IPS-15b (cell line): Measurements from ENCODE around the gene LCA5L.

Source experiments
- H3K27me3 ChIP-seq: one replicate; pipeline ENCODE4 v1.6.1; 2013; ENCODE audit warnings: low read length; ENCODE audit not compliant: control insufficient read depth, insufficient read depth
- H3K36me3 ChIP-seq: one replicate; pipeline ENCODE4 v1.6.1; 2013; ENCODE audit warnings: low read length; ENCODE audit not compliant: control insufficient read depth, insufficient read depth
- H3K4me1 ChIP-seq: one replicate; pipeline ENCODE4 v1.6.1; 2013; ENCODE audit warnings: mild to moderate bottlenecking, low read length; ENCODE audit not compliant: control insufficient read depth, insufficient read depth
- H3K4me3 ChIP-seq: one replicate; pipeline ENCODE4 v1.5.1; 2013; ENCODE audit warnings: low read depth, low read length
- H3K9ac ChIP-seq: one replicate; pipeline ENCODE4 v1.6.1; 2013; ENCODE audit warnings: low read depth, mild to moderate bottlenecking, low read length
- H3K9me3 ChIP-seq: one replicate; pipeline ENCODE4 v1.6.1; 2013; ENCODE audit warnings: mild to moderate bottlenecking, low read length; ENCODE audit not compliant: control insufficient read depth, insufficient read depth

Gene LCA5L

GRCh38 chr21:39445321-39446269 is at the start of gene LCA5L:
LCA5L (minus strand) TSS chr21:39445778; CDS start chr21:39428493, 17,285 bp downstream.
- Histone ChIP-seq H3K27me3 (no peaks in the 10 kb centered on the region), H3K9me3 (no peaks in the 10 kb centered on the region), H3K4me3 (peak within 1 kb of the TSS; percentile 91), H3K9ac (peak within 1 kb of the TSS; percentile 77), H3K4me1 (peaks cover 8% of the 10 kb centered on the region), H3K36me3 (no peaks in the 10 kb centered on the region)

- no peaks in the 10 kb centered on the region for H3K36me3 ChIP-seq
- H3K9ac ChIP-seq = no peak overlapping the region
- H3K27me3 ChIP-seq = no peaks in the 10 kb centered on the region
- H3K9me3 ChIP-seq = no peaks in the 10 kb centered on the region
- no peak overlapping the region for H3K4me3 ChIP-seq
- no peaks in the 10 kb centered on the region for H3K4me1 ChIP-seq
These were observed 43.9 kb upstream of the LCA5L start for GRCh38 chr21:39489380-39489924.

- Histone ChIP-seq H3K9me3 (no peaks in the 10 kb centered on the region), H3K9ac (no peak overlapping the region), H3K4me3 (no peak overlapping the region), H3K27me3 (no peaks in the 10 kb centered on the region), H3K36me3 (no peaks in the 10 kb centered on the region), H3K4me1 (no peaks in the 10 kb centered on the region)
These were observed 39.2 kb upstream of the LCA5L start for GRCh38 chr21:39484711-39485276.

- Histone ChIP-seq H3K9me3 (no peaks in the 10 kb centered on the region), H3K4me1 (no peaks in the 10 kb centered on the region), H3K27me3 (no peaks in the 10 kb centered on the region), H3K4me3 (no peak overlapping the region), H3K36me3 (no peaks in the 10 kb centered on the region), H3K9ac (no peak overlapping the region)
These were observed 38.3 kb upstream of the LCA5L start for GRCh38 chr21:39483917-39484316.

GRCh38 chr21:39481886-39482285 is 36.3 kb upstream of the LCA5L start:
- Histone ChIP-seq H3K36me3 (no peaks in the 10 kb centered on the region), H3K9me3 (no peaks in the 10 kb centered on the region), H3K4me3 (no peak overlapping the region), H3K27me3 (no peaks in the 10 kb centered on the region), H3K4me1 (no peaks in the 10 kb centered on the region), H3K9ac (no peak overlapping the region)

GRCh38 chr21:39480271-39480670 is 34.7 kb upstream of the LCA5L start:
- H3K27me3 ChIP-seq = no peaks in the 10 kb centered on the region
- H3K4me3 ChIP-seq = no peak overlapping the region
- H3K9me3 ChIP-seq = no peaks in the 10 kb centered on the region
- no peaks in the 10 kb centered on the region for H3K36me3 ChIP-seq
- H3K4me1 ChIP-seq = no peaks in the 10 kb centered on the region
- no peak overlapping the region for H3K9ac ChIP-seq

GRCh38 chr21:39479814-39480182 is 34.2 kb upstream of the LCA5L start:
- Histone ChIP-seq H3K9me3 (no peaks in the 10 kb centered on the region), H3K9ac (no peak overlapping the region), H3K4me3 (no peak overlapping the region), H3K27me3 (no peaks in the 10 kb centered on the region), H3K4me1 (no peaks in the 10 kb centered on the region), H3K36me3 (no peaks in the 10 kb centered on the region)

- H3K27me3 ChIP-seq = no peaks in the 10 kb centered on the region
- no peaks in the 10 kb centered on the region for H3K9me3 ChIP-seq
- no peak overlapping the region for H3K4me3 ChIP-seq
These were observed 33.7 kb upstream of the LCA5L start for GRCh38 chr21:39479164-39479813.

GRCh38 chr21:39474611-39475010 is 29.0 kb upstream of the LCA5L start:
- no peak overlapping the region for H3K9ac ChIP-seq
- no peak overlapping the region for H3K4me3 ChIP-seq
- H3K27me3 ChIP-seq = no peaks in the 10 kb centered on the region
- H3K4me1 ChIP-seq = no peaks in the 10 kb centered on the region
- no peaks in the 10 kb centered on the region for H3K36me3 ChIP-seq
- H3K9me3 ChIP-seq = no peaks in the 10 kb centered on the region

More at GRCh38 chr21:39479164-39479813, 33.7 kb upstream of the LCA5L start:
- H3K9ac ChIP-seq = no peak overlapping the region
- no peaks in the 10 kb centered on the region for H3K4me1 ChIP-seq
- no peaks in the 10 kb centered on the region for H3K36me3 ChIP-seq

GRCh38 chr21:39472786-39473185 is 27.2 kb upstream of the LCA5L start:
- Histone ChIP-seq H3K27me3 (no peaks in the 10 kb centered on the region), H3K36me3 (no peaks in the 10 kb centered on the region), H3K4me3 (no peak overlapping the region), H3K4me1 (no peaks in the 10 kb centered on the region), H3K9ac (no peak overlapping the region), H3K9me3 (no peaks in the 10 kb centered on the region)

- no peak overlapping the region for H3K4me3 ChIP-seq
- no peak overlapping the region for H3K9ac ChIP-seq
- no peaks in the 10 kb centered on the region for H3K9me3 ChIP-seq
- H3K4me1 ChIP-seq = no peaks in the 10 kb centered on the region
- no peaks in the 10 kb centered on the region for H3K27me3 ChIP-seq
- H3K36me3 ChIP-seq = no peaks in the 10 kb centered on the region
These were observed 26.0 kb upstream of the LCA5L start for GRCh38 chr21:39471598-39471997.
